Memory B cell (primary cell): ENCODE measurements around the gene TJAP1.
"Not testable (repeated sequence)": the region's sequence is repeated elsewhere in the genome, so short reads cannot be mapped to it uniquely, and the experiment has no call there.

Experiments
- ATAC-seq: fragments of 150-1000 bp; cut with Tn5 transposase; 2 replicates; pipeline ENCODE4 v1.10.0; 2021; ENCODE audit warnings: low read depth, mild to moderate bottlenecking, moderate library complexity
- DNase-seq, 2 donors: peaks; one replicate each; pipeline ENCODE4 v3.0.0; 2022; ENCODE audit warnings: low spot score in 2 of 2
- H3K27ac Mint-ChIP-seq: one replicate; pipeline ENCODE4 v1.8.0; 2022; ENCODE audit warnings: mild to moderate bottlenecking, moderate library complexity, mixed read lengths
- H3K27me3 Mint-ChIP-seq: one replicate; pipeline ENCODE4 v1.8.0; 2022; ENCODE audit warnings: mixed read lengths
- H3K36me3 Mint-ChIP-seq: one replicate; pipeline ENCODE4 v1.8.0; 2022; ENCODE audit warnings: mild to moderate bottlenecking, mixed read lengths
- H3K4me1 Mint-ChIP-seq: one replicate; pipeline ENCODE4 v1.8.0; 2022; ENCODE audit warnings: mixed read lengths
- H3K4me3 Mint-ChIP-seq: one replicate; pipeline ENCODE4 v1.8.0; 2022; ENCODE audit warnings: mild to moderate bottlenecking, moderate library complexity, mixed read lengths
- H3K9me3 Mint-ChIP-seq: one replicate; pipeline ENCODE4 v1.8.0; 2022; ENCODE audit warnings: mixed read lengths

Gene TJAP1

DNA sequence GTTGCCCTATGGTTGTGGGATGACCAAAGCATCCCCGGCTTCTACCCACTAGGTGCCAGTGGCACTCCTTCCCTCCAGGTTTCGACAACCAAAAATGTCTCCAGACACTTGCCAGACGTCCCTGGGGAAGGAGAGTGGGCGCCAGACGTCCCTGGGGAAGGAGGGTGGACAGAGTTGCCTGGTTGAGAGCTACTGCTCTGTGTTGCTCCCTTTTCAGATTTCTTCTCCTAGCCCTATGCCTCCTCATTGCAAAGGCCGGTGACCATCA lies 19.7 kb downstream of the TJAP1 start:
- ATAC-seq: no peak
- no peak overlapping the region for H3K27ac Mint-ChIP-seq

DNA sequence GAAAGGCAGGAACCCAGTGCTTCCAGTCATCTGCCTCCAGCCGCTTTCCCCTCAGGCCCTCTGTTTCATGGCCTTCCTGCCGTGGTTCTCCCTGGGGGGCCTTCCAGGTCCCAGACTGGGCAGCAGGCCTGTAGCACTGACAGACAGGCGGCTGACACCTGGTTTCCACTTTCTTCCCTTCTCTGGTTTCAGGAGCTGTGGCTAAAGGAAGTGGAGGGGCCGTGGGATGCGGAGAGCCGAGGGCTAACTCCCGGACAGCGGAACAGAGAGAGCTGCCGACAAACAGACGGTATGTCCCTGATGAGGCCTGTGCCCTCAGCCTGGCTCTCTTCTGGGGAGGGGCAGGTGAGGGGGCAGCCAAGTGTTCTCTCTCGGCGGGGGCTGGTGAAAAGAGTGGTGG lies 20.3 kb downstream of the TJAP1 start:
- Mint-ChIP-seq H3K4me1 (peaks cover 13% of the 10 kb centered on the region), H3K27ac (no peak overlapping the region), H3K36me3 (peaks cover 18% of the 10 kb centered on the region), H3K4me3 (no peak overlapping the region), H3K9me3 (no peaks in the 10 kb centered on the region), H3K27me3 (no peaks in the 10 kb centered on the region)
- ATAC-seq (no peak), DNase-seq (no peak)

More for the DNA sequence above, 19.7 kb downstream of the TJAP1 start:
- no peaks in the 10 kb centered on the region for H3K27me3 Mint-ChIP-seq
- H3K9me3 Mint-ChIP-seq: no peaks in the 10 kb centered on the region
- H3K36me3 Mint-ChIP-seq: peaks cover 15% of the 10 kb centered on the region
- peaks cover 13% of the 10 kb centered on the region for H3K4me1 Mint-ChIP-seq
- DNase-seq: no peak
- no peak overlapping the region for H3K4me3 Mint-ChIP-seq

DNA sequence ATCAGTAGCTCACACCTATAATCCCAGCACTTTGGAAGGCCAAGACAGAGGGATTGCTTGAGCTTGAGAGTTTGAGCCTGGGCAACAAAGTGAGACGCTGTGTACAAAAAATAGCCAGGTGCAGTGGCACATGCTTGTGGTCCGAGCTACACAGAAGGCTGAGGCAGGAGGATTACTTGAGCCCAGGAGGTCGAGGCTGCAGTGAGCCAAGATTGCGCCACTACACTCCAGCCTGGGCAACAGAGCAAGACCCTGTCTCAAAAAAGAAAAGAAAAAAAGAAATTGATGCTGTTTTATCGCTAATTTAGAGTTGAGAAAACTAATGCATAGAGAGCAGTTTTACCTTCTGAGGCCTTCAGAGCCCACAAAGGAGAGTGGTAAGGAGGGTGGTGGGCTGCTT lies 20.9 kb downstream of the TJAP1 start:
- not testable (repeated sequence) for H3K27ac Mint-ChIP-seq
- H3K36me3 Mint-ChIP-seq: peaks cover 18% of the 10 kb centered on the region

DNA sequence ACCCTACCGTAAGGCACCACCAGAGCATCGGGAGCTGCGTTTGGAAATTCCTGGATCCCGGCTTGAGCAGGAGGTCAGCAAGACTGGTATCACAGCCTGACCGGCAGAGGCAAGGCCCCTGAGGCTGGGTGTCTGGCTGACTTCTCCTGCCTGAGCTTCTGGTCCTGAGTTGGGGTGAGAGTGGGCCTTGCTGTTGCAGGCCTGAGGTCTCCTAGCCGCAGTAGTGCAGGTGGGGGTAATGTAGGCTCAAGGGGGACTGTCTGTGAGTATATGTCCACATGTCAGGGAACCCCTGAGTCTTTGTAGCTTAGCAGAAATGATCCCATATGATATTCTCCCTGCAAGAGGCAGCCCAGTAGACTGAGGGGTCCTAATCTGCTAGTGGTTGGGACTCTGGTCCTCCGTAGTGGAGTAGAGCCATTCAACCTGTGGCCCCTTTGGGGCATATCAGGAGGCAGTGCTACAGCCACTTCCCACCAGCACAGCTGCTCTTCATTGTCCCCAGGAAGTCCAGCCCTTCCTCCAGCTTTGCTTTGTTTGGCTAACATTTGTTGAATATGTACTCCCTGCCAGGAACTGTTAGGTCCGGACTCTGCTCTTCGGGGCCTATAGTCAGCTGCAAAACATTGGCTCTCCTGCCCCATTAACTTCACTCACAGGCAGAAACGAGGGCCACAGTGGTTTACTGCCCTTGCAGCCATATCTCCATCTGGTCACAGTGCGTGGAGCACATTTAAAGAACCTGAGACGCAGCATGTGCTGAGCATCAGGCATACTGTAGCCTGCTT lies 21.9 kb downstream of the TJAP1 start:
- no peak overlapping the region for H3K27ac Mint-ChIP-seq
- H3K4me3 Mint-ChIP-seq: no peak overlapping the region

More for the DNA sequence above, 20.9 kb downstream of the TJAP1 start:
- peaks cover 10% of the 10 kb centered on the region for H3K4me1 Mint-ChIP-seq
- ATAC-seq, H3K27me3 Mint-ChIP-seq, H3K4me3 Mint-ChIP-seq, DNase-seq, H3K9me3 Mint-ChIP-seq: not testable (repeated sequence)

DNA sequence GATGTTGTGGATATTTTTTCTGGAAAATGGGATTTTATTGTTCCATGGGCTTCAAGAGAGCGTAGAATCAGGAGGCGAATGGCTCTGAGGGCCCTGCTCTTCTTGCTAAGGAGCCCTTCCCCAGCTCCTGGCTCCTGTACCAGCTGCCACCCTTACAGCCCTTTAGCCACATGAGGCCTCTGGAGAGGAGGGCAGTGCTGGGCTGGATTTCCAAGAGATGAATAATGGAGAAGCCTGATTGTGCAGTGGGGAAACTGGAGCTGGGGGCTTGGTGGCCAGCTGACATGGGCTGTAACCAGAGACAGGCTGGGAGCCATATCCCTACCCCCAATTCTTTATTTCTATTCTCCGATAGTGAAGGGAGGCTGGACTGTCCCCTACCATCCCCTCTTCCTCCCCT lies 23.6 kb downstream of the TJAP1 start:
- Mint-ChIP-seq H3K36me3 (peaks cover 21% of the 10 kb centered on the region), H3K4me1 (no peaks in the 10 kb centered on the region), H3K27ac (no peak overlapping the region), H3K4me3 (no peak overlapping the region), H3K27me3 (no peaks in the 10 kb centered on the region), H3K9me3 (no peaks in the 10 kb centered on the region)
- no peak for ATAC-seq
- DNase-seq: no peak

More for the DNA sequence above, 21.9 kb downstream of the TJAP1 start:
- DNase-seq (no peak), ATAC-seq (no peak)
- Mint-ChIP-seq H3K27me3 (no peaks in the 10 kb centered on the region), H3K4me1 (peaks cover 8% of the 10 kb centered on the region), H3K36me3 (peaks cover 21% of the 10 kb centered on the region), H3K9me3 (no peaks in the 10 kb centered on the region)

DNA sequence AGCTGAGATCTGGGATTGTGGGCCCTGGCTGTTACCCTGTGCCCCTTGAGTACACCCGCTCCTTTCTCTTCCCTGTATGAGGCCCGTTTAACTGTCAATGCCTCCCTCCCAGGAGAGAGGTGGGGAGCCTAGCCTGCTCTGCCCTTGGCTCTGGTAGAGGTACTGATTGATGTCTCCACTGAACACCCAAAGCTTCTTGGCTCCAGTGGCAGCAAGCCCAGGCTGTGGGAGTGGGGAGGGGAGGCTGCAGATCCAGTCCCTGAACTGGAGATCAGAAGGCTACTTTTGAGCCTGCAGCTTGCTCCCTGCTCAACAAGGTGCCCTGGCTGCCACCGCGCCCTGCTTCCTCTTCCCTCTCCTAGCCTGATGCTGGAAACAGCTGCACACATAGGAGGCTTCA lies 25.3 kb downstream of the TJAP1 start:
- DNase-seq (no peak), ATAC-seq (no peak)
- Mint-ChIP-seq H3K4me1 (no peaks in the 10 kb centered on the region), H3K9me3 (no peaks in the 10 kb centered on the region), H3K27ac (peak overlapping the region; percentile 57), H3K4me3 (no peak overlapping the region), H3K36me3 (peaks cover 21% of the 10 kb centered on the region), H3K27me3 (no peaks in the 10 kb centered on the region)

DNA sequence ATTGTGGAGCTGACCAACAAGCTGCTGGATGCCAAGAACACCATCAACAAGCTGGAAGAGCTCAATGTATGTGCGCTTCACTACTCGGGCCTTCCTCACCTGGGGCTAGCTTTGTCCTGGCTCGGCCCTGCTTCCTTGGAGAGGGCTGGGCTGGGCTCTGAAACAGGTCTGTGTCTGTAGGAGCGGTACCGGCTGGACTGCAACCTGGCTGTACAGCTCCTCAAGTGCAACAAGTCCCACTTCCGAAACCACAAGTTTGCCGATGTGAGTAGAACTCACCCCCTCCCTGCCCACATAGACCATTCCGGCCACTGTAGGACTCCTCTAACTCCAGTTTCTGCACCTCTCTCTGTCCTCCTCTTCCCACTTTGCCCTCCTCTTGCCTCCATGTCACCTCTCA lies 26.1 kb downstream of the TJAP1 start:
- peaks cover 21% of the 10 kb centered on the region for H3K36me3 Mint-ChIP-seq
- no peaks in the 10 kb centered on the region for H3K9me3 Mint-ChIP-seq
- no peak for DNase-seq
- peaks cover 2% of the 10 kb centered on the region for H3K27me3 Mint-ChIP-seq
- ATAC-seq: no peak
- peak overlapping the region; percentile 57 for H3K27ac Mint-ChIP-seq
- H3K4me3 Mint-ChIP-seq: no peak overlapping the region
- peaks cover 2% of the 10 kb centered on the region for H3K4me1 Mint-ChIP-seq

DNA sequence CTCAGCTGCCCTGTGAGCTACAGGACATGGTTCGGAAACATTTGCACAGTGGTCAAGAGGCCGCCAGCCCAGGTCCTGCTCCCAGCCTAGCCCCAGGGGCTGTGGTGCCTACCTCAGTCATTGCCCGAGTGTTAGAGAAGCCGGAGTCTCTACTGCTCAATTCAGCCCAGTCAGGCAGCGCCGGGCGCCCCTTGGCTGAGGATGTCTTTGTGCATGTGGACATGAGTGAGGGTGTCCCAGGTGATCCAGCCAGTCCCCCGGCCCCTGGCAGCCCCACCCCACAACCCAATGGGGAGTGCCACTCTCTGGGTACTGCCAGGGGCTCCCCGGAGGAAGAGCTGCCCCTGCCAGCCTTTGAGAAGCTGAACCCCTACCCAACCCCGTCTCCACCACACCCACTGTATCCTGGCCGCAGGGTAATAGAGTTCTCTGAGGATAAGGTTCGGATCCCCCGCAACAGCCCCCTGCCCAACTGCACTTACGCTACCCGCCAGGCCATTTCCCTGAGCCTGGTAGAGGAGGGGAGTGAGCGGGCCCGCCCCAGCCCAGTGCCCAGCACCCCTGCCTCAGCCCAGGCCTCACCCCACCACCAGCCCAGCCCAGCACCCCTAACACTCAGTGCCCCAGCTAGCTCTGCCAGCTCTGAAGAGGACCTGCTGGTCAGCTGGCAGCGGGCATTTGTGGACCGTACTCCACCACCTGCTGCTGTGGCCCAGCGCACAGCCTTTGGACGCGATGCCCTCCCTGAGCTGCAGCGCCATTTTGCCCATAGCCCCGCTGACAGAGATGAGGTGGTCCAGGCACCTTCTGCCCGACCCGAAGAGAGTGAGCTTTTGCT lies 27.6 kb downstream of the TJAP1 start:
- DNase-seq: no peak
- H3K27ac Mint-ChIP-seq: no peak overlapping the region
- H3K9me3 Mint-ChIP-seq: no peaks in the 10 kb centered on the region
- peaks cover 8% of the 10 kb centered on the region for H3K27me3 Mint-ChIP-seq
- H3K36me3 Mint-ChIP-seq: peaks cover 14% of the 10 kb centered on the region
- ATAC-seq: no peak
- H3K4me1 Mint-ChIP-seq: peaks cover 11% of the 10 kb centered on the region
- H3K4me3 Mint-ChIP-seq: no peak overlapping the region

DNA sequence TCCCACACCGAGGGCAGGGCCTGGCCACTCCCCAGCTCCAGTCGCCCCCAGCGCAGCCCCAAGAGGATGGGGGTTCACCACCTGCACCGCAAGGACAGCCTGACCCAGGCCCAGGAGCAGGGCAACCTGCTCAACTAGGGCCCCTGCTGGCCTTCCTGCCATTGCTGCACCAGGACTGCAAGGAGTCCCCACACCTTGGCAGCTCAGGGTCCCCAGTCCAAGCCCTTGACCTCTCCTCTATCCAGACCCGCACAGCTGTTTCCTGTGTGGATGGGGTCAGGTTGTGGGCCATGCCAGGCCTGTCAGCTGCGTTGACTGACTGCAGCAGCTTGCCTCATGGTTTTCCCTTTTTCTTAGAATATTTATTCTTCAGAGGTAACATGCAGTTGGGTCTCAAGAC lies 28.3 kb downstream of the TJAP1 start:
- ATAC-seq: no peak

DNA sequence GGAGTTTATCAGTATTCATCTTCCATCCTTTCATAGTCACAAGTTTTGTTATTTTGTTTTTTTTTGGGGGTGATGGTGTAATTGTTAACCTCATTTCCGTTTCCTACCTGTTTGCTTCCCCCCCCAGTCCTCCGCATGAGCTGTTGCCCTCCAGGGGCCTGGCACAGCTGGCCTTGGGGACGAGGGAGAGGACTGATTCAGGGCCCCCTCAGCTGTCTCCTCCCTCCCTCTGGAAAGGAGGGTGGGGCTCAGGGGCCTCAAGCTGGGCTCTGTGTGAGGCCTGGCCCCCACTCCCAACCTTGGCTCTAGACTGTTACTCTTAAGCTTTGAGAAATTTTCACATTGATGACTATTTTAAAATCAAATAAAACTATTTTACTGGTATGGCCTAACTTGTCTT lies 28.8 kb downstream of the TJAP1 start:
- H3K27ac Mint-ChIP-seq: no peak overlapping the region
- no peak for ATAC-seq
- no peaks in the 10 kb centered on the region for H3K9me3 Mint-ChIP-seq
- H3K4me1 Mint-ChIP-seq: peaks cover 11% of the 10 kb centered on the region
- H3K27me3 Mint-ChIP-seq: peaks cover 8% of the 10 kb centered on the region
- DNase-seq: no peak
- peaks cover 11% of the 10 kb centered on the region for H3K36me3 Mint-ChIP-seq
- no peak overlapping the region for H3K4me3 Mint-ChIP-seq

More for the DNA sequence above, 28.3 kb downstream of the TJAP1 start:
- Mint-ChIP-seq H3K27me3 (peaks cover 8% of the 10 kb centered on the region), H3K4me3 (no peak overlapping the region), H3K27ac (no peak overlapping the region), H3K36me3 (peaks cover 12% of the 10 kb centered on the region), H3K9me3 (no peaks in the 10 kb centered on the region), H3K4me1 (peaks cover 11% of the 10 kb centered on the region)
- no peak for DNase-seq

DNA sequence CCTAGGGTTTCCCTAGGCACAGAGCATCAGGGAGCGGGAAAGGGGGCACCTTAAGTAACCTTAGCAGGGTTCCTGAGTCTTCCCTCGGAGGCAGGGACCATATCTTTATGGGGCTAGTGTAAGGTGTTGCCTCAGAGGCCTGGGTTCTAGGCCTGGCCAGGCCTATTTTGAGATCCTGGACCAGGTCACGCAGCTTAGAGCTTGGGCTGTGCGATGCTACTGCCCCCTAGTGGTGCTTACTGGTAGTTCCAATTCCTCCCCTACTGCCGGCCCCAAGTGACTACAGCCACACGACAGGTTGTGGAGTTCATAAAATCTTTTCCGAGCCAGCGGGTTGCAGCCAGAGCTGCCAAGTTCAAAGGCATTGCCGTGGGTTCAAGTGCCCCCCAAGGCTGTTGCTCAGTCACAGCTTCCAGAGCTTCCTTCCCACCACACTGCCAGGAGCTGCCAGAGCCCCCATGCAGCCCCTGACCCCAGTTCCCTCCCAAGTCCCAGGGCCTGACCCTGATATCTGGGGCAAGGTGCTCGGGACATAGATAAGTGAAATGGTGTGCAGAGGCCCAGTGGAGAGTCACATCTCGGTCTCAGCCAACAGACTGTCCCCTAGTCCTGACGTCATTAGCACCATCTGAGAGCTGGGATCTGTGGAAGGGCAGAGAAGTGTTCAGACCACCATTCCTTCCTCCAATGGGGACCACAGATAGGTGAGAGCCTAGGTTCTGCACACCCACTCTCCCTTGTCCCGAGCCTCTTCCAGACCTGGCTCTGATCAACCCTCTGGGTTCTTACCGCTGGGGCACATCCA lies 29.5 kb downstream of the TJAP1 start:
- Mint-ChIP-seq H3K4me3 (no peak overlapping the region), H3K27ac (no peak overlapping the region), H3K4me1 (peaks cover 14% of the 10 kb centered on the region), H3K27me3 (peaks cover 8% of the 10 kb centered on the region), H3K36me3 (peaks cover 11% of the 10 kb centered on the region), H3K9me3 (no peaks in the 10 kb centered on the region)
- peak; percentile 83 to 87 for DNase-seq
- peak; percentile 66 for ATAC-seq

DNA sequence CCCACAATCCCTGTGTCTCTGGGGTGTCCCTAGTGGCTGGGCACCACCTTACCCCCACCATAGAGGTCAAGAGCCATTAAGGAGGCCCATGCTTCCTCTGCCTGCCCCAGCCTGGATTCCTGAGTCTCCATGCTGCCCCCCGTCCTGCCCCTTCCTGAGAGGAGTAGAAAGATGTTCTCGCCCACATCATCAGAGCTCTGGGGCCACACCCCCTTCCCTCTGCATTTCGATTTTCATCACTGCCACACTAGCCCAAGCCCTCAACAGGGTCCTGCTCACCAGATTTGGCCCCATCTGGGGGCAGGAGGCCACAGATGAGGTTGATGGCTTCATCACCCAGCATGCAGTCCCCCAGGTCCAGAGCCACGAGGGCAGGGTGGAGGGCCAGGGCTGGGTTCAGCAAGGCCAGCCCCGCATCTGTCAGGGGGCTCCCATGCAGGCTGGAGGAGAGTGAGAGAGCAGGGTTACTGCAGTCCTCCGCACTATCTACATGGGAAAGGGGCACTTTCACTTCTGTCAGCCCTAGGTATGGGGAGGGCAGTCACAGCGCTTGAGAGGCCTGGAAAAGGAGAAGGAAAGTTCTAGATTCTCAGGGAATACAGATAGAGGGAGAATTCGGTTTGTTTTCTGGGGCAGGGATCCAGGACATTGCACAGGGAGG lies 31.2 kb downstream of the TJAP1 start:
- H3K27ac Mint-ChIP-seq: peak overlapping the region; percentile 45
- peaks cover 14% of the 10 kb centered on the region for H3K36me3 Mint-ChIP-seq
- no peaks in the 10 kb centered on the region for H3K9me3 Mint-ChIP-seq
- H3K27me3 Mint-ChIP-seq: peaks cover 8% of the 10 kb centered on the region
- H3K4me3 Mint-ChIP-seq: peak overlapping the region; percentile 86
- ATAC-seq (no peak), DNase-seq (no peak)
- peaks cover 16% of the 10 kb centered on the region for H3K4me1 Mint-ChIP-seq

DNA sequence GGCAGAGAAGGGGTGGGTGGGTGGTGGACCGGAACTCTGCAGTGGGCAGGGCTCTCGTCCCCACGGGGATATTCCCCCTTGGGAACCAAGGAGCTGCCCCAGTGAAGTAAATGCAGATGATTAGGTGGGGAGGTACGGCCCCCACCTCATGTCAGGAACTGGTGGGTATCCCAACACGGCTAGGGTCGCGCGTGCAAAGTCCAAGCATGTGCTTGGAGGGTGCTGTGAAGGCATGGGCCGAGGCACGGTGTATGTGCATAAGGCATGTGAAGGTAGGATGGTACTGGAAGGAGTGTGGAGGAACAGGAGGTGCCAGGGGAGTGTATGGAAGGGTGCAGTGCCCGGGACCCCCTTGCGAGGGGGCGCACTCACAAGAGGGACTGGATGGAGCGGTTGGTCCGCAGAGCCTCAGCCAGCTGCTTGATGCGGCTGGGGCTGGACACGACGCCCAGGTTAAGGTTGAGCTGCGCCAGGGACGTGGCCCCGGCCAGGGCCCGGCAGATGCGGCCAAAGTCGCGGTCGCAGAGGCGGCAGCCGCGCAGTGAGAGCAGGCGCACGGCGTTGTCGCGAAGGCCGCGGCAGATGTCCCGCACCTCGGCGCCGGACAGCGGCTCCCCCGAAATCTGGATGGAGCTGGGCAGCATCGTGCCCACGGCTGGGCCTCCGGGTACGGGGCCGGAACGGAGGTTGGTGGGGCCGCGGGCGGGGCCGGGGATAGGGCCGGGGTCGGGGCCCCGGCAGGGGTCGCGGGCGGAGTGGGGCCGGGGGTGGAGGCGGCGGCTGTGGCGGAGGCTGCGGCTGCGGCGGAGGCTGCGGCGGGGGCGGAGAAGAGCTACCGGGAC lies 32.0 kb downstream of the TJAP1 start:
- Mint-ChIP-seq H3K36me3 (peaks cover 11% of the 10 kb centered on the region), H3K9me3 (no peaks in the 10 kb centered on the region), H3K27ac (peak overlapping the region; percentile 45), H3K4me3 (peak overlapping the region; percentile 86), H3K27me3 (peaks cover 8% of the 10 kb centered on the region), H3K4me1 (peaks cover 16% of the 10 kb centered on the region)
- DNase-seq (peak in 1 of 2 donors; percentile 40), ATAC-seq (no peak)
